Ureter (tissue), 1 donor: Measurements from ENCODE around the gene ARHGEF25. TPM values are rescaled to one million over a fixed set of nuclear protein-coding genes. Genes with fewer than 3 reads are reported as not detected.
"Not testable (repeated sequence)": the region's sequence is repeated elsewhere in the genome, so short reads cannot be mapped to it uniquely, and the experiment has no call there.

Experiments used
- DNase-seq: peaks from one replicate; pipeline ENCODE4 v3.0.0-alpha.2; 2020; ENCODE audit warnings: low spot score
- total RNA-seq: library from RNA; stranded (reverse); gene quantifications from one replicate; pipeline ENCODE4 v1.2.4, GENCODE V29; 2023
- donor health status: DM: yes; HTN: yes; CAD: no.

ARHGEF25 gene
- total RNA-seq: 41.5 TPM

DNA sequence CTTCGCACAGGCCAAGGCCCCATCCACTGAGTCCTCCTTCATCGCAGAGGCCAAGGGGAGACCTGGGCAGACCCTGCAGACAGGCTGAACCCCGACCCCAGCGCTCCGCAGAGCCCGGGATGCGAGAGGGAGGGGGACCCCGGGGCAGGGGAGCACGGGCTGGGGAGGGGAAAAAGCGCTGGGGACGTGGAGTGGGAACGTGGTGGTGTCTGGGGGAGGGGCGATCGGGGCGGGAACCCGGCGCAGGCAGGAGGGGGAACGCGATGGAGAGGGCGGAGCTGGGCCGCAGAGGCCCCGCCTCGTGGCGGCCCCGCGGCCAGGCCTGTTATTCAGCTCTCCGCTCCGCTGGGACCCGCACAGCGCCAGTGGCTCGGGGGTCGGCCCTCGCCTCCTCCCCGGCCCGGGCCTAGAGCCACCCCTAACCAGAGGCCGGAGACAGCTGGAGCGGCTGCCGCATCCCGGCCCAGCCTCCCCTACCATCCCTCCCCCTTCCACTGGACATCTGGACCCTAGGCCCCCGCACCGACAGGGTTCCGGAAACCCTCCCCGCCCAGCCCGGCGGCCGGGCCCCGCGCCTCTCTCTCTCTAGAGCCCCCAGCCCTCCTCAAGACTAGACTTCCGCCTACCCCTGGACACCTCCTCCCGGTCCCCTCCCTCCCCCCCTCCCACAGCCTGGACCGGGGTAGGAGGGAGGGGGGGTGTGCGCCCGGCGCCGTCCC, at the start of gene ARHGEF25:
TSS of gene ARHGEF25 (plus strand) at position 328 of the 719 bp plus-strand sequence. CDS start 460 bp downstream, outside the sequence.
- DNase-seq: peak; percentile 86

GRCh38 chr12:57563358-57563757, 47.9 kb upstream of the ARHGEF25 start:
- DNase-seq: no peak

DNA sequence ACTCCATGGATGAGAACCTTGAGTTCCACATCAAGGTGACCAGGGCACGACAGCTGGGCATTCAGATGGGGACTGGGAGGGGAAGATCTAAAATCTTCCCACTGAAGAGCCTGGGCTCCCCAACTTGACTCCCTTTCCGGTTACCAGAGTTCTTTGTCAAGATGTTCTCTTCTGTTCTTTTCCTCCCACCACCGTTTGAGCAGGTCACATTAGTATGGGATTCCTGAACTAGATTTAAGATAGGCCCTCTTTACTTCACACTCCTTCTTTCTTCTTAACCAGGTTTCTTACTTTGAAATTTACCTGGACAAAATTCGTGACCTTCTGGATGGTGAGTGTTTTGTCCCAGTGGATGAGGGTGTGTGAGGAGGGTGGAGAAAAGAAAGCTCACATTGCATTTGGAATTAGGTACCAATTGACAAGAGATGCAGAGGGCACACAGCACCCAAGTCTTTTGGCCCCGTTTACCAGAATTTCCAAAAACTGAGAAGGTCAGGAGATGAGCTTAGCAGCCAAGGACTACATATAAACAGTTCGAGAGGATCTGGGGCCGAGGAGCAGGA, 47.0 kb upstream of the ARHGEF25 start:
- DNase-seq: no peak

DNA sequence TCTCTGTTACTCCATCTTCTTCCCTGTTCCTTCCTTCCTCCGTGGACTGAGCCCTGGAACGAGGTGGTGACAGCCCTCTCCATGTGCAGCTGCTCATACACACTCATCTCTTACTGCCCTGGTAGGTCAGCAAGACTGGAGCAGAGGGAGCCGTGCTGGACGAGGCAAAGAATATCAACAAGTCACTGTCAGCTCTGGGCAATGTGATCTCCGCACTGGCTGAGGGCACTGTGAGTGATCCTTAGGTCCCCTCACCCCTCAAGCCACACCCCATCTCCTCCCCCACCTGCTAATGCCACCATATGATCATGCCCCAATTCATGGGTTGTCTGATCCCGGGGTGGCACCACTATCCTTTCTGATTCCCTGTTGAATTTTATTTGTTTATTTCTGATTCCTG, 42.4 kb upstream of the ARHGEF25 start:
- DNase-seq: no peak

- no peak for DNase-seq
Measured at GRCh38 chr12:57569858-57570257, 41.4 kb upstream of the ARHGEF25 start.

GRCh38 chr12:57570438-57570837, 40.8 kb upstream of the ARHGEF25 start:
- DNase-seq: not testable (repeated sequence)

DNA sequence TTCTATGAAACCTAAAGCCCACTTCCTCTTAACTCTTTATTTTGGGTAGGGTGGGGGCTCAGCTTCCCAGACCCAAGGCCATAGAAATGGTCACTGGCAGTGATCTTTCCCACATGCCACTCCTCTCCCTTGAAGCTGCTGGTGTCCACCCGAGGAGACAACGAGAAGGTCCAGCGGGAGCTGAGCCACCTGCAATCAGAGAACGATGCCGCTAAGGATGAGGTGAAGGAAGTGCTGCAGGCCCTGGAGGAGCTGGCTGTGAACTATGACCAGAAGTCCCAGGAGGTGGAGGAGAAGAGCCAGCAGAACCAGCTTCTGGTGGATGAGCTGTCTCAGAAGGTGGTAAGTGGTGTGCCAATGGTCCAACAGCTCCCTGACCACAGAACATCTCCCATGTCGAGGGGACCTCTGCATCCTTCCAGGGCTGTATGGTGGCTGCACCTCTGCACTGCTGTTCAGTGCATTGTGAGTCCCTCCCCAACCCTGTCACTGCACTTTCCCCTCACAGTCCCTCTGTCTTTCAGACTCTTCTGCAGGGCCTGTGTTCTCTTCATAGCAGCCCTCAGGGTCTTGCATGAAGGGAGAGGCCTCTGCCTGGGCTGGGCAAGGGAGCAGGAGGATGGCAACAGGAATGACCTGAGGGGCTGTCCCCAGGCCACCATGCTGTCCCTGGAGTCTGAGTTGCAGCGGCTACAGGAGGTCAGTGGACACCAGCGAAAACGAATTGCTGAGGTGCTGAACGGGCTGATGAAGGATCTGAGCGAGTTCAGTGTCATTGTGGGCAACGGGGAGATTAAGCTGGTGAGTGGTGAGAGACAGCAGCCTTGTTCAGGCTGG, 39.1 kb upstream of the ARHGEF25 start:
- no peak for DNase-seq

DNA sequence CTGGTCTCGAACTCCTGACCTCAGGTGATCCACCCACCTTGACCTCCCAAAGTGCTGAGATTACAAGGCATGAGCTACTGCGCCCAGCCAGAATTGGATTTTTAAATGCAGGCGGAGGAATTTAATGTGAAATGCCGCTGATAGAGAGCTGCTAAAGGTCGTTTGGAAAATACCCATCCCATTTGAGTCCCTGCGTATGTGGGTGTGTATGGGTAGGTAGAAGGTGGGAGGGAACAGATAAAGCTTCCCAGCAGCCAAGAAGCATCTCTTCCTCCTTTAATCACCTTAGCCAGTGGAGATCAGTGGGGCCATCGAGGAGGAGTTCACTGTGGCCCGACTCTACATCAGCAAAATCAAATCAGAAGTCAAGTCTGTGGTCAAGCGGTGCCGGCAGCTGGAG, 36.4 kb upstream of the ARHGEF25 start:
- no peak for DNase-seq

DNA sequence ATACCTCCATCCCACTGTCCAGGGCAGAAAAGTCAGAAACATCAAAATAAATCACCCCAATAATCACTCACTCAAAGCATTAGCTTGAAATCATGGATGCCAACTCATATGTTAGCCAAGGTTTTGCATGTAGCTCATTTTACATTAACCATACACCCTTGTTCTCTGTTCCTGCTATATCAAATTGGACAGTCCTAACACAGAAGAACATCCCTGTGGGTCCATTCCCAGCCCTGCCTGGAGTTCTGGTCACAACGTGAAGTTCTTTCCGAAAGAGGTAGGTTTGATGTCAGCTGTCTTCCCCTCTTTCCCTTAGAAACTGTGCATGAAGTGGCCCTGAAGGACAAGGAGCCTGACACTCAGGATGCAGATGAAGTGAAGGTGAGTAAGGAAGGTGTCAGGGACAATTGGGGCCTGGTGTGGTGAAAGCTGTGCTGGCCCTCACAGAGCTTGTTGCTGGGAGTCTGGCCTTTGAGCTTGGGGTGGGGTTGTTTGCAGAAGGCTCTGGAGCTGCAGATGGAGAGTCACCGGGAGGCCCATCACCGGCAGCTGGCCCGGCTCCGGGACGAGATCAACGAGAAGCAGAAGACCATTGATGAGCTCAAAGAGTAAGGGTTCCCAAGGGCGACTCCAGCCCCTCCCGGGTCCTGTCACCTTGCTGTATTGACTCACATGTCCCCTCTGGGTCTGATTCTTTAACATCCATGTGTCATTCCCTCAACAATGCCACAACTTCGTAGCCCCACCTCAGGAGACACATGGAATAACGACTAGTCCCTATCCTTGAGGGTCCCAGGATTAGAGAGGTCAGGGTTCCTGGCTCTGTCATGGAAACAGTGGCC, 35.2 kb upstream of the ARHGEF25 start:
- DNase-seq: no peak

DNA sequence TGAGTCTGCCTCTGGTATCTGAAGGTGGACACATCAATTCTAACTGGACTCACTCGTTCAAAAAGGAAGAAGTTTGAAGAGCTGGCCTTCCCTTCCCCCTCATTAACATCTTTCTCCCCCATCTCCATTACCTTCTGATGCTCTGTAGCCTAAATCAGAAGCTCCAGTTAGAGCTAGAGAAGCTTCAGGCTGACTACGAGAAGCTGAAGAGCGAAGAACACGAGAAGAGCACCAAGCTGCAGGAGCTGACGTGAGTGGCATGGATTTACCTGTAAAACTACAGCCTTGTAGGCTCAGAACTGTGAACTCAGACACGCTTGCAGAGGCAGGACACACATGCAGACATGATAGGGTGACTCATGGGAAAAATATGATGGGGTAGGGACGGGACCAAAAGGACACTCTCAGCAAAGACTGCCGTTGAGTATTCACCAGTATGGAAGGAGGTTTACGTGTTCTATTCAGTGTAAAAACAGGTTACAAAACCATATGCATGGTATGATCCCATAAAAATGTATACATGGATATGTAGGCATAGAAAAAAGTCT, 34.5 kb upstream of the ARHGEF25 start:
- no peak for DNase-seq

DNA sequence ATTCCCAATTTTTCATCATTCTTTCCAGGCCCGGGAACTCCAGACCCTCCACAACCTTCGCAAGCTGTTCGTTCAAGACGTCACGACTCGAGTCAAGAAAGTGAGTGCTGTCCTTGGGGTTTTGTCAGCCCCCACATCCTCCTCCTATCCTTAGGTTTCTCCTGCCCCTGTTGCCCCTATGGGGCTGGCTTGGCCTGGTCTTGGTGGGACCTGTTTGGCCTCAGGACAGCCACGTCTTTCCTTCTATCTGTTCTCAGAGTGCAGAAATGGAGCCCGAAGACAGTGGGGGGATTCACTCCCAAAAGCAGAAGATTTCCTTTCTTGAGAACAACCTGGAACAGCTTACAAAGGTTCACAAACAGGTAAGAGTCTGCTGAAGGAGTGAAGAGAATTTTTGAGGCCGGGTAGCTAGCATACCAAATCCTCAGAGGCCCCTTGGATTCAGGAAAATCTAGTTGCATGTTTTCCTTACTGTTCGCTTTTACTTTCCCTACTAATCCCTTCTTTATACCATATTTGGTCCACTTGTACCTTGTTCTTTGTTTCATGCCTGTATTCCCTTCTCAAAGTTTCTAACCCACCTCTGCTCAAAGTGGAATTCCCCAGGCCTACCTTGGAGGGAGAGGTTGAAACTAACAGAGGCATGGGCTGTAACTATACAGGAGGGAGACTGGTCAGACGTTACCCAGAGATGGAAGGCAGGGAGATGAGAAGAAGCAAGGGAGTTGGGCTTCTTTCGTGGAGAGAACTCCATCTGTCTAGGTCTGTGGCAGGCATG, 33.1 kb upstream of the ARHGEF25 start:
- DNase-seq: no peak

DNA sequence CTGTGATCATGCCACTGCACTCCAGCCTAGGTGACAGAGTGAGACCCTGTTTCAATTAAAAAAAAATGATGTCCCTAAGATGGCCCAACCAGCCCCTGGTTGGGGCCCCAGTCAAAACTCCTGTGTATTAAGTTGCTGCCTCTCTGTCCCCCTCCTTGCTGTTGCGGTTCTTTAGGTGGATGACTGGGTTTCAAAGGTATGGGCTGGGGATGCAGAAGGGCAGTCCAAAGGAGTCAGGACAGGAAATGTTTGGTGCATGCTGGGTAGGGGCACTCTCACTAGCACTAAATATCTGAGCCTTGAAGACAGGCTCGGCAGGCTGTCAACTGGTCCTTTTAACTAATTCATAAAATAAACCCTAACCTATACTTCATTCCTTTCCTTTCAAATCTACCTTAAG, 32.2 kb upstream of the ARHGEF25 start:
- no peak for DNase-seq

GRCh38 chr12:57579677-57580465, 31.4 kb upstream of the ARHGEF25 start:
- no peak for DNase-seq

GRCh38 chr12:57580466-57580795, 30.8 kb upstream of the ARHGEF25 start:
- DNase-seq: no peak

DNA sequence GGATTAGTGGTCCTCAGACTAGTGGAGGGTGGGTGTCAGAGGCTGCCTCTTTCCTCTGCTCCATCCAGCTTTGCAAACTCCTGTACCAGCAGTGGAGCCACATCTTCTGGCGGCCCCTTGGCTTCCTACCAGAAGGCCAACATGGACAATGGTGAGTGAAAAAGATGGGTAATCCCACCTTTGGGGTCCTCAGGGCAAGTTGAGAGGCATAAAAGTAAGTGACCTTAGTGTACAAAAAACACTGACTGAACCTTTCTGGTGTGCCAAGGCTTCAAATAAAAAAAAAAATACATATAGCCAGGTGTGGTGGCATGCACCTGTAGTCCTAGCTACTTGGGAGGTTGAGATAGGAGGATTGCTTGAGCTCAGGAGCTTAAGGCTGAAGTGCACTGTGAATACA, 29.4 kb upstream of the ARHGEF25 start:
- no peak for DNase-seq

DNA sequence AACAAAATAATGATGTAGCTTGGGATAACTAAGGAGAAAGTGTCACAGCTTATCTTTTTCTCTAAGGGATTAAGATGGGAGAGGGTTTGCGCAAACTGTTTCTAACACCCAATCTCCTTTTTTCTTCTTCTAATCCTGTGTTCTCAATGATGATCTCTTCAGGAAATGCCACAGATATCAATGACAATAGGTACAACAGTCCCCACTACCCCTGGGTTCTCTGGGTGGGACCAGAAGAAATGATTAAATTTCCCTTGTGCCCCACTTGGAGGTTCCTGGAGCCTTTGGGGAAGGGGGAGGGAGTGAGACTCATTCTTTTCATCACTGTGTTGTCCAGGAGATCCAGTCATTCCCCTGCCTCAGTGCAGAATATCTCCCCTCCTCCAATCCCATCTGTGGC, 28.8 kb upstream of the ARHGEF25 start:
- DNase-seq: no peak

GRCh38 chr12:57583008-57583831, 28.0 kb upstream of the ARHGEF25 start:
- DNase-seq: peak; percentile 73

DNA sequence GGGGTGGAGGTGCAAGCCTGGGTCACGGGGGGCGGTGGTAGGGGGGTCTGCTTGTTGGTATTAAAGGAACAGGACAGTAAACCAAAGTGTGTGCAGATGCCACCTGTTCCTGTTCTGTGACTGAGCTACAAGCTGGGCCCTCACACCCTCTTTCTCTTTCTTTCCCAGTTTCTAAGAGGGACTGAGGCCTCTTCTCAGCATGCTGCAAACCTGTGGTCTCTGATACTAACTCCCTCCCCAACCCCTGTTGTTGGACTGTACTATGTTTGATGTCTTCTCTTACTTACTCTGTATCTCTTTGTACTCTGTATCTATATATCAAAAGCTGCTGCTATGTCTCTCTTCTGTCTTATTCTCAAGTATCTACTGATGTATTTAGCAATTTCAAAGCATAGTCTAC, 27.2 kb upstream of the ARHGEF25 start:
- no peak for DNase-seq

DNA sequence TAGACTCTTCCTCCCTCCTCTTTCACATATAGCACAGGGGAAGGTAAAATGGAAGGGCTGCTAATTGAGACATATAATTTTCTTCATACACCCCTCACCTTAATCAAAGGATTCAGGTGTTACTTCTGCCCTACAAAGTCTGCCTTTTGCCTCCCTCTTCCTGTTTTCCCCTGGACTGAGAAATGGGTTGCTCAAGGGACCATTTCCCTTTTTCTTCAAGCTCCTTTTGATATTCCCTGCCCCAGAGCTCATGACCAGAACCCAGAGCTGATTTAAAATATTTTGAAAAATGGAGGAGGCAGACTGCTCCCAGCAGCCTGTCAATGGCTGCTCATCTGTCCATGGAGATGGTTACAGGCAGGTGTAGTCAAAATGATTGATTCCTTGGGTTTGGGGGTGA, 26.5 kb upstream of the ARHGEF25 start:
- DNase-seq: no peak
